AG04449 (cell line): ENCODE data around the gene NCOA1.
"Not testable (repeated sequence)": the region's sequence is repeated elsewhere in the genome, so short reads cannot be mapped to it uniquely, and the experiment has no call there.

Source experiments
- CTCF ChIA-PET: fragments of 350-600 bp; formaldehyde crosslinking; extraction: SDS; loops from one replicate; lab custom pipeline; 2021; ENCODE audit warnings: antibody characterized with exemption; lab: Yijun Ruan, JAX
- POLR2A ChIA-PET: fragments of 400-600, 350-600 bp; formaldehyde crosslinking; extraction: SDS; loops from one replicate; lab custom pipeline; 2020; ENCODE audit warnings: antibody characterized with exemption, inconsistent platforms; lab: Yijun Ruan, JAX
- DNase-seq: peaks from one replicate; pipeline ENCODE4 v3.0.0-alpha.2; 2010; ENCODE audit warnings: low read depth, low spot score
- H3K4me3 ChIP-seq: 2 replicates; pipeline ENCODE4 v1.5.1; 2011; ENCODE audit warnings: low read depth, mild to moderate bottlenecking, control low read depth, low read length
- TF ChIP-seq, protein P1 (sequence below): IDR thresholded peaks from one replicate; pipeline ENCODE4 v1.5.1; 2011; ENCODE audit warnings: mild to moderate bottlenecking, moderate library complexity, low read length, control low read depth, inconsistent platforms; ENCODE audit not compliant: insufficient read depth; ENCODE audit errors: missing control alignments

NCOA1 gene

DNA sequence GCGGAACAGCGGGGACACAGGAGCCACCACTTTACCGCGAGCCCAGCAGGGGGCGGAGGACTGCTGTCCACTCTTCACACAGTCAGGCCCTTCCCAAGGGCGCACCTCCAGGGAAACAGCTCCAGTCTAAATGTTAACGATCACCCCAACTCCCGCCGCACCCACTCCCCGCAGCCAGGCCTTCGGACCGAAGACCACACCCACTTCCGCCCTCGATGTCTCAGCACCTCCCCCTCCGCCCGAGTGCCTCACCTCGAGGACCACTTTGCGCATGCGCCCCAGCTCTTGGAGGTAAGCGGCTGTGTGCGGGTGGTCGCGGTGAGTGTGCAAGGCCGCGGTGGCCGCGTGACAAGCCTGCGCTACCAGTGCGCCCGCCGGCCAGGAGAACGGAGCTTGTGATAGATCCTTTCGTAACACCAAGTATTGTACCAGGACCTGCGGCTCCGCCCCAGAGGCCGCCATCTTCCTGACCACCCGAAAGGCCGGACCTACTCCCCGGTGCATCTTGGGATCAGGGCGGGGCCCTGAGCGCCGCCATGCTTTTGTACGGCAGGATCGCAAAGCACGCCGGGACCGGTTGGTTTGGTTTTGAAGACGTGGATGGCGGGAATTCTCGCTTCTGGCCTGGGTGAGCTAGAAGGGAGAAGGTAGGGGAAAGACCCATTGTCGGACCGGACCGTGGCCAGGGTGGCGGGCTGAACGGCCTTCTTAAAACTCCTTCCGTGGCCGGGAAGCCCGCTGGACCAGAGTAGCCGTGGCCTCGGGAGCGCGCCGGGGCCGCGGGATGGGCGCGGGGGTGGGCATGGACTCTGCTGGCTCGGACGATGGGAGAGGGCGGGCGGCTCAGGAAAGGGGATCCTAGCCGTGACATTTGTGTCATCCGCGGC lies 302.1 kb downstream of the NCOA1 start, which contains the start of the genes CENPO and PTRHD1:
CENPO (plus strand) TSS at position 552 of the 887 bp plus-strand sequence. CDS start 495 bp downstream, outside the sequence.
PTRHD1 (minus strand) TSS at position 518 of the 887 bp plus-strand sequence; CDS start at position 504, 14 bp downstream.
- DNase-seq, result peak; percentile 77
- POLR2A ChIA-PET, result interaction anchor here (0.9 kb wide), 1 partner anchor 386 kb away, joined by 3 read pairs; no protein-coding TSS in a partner anchor
- TF ChIP-seq, protein P1, sequence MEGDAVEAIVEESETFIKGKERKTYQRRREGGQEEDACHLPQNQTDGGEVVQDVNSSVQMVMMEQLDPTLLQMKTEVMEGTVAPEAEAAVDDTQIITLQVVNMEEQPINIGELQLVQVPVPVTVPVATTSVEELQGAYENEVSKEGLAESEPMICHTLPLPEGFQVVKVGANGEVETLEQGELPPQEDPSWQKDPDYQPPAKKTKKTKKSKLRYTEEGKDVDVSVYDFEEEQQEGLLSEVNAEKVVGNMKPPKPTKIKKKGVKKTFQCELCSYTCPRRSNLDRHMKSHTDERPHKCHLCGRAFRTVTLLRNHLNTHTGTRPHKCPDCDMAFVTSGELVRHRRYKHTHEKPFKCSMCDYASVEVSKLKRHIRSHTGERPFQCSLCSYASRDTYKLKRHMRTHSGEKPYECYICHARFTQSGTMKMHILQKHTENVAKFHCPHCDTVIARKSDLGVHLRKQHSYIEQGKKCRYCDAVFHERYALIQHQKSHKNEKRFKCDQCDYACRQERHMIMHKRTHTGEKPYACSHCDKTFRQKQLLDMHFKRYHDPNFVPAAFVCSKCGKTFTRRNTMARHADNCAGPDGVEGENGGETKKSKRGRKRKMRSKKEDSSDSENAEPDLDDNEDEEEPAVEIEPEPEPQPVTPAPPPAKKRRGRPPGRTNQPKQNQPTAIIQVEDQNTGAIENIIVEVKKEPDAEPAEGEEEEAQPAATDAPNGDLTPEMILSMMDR, result peak; percentile 76
- CTCF ChIA-PET, result interaction anchor here (0.7 to 5.7 kb wide), 25 partner anchors 8 to 394 kb away, joined by 3 to 60 read pairs (median 5); no protein-coding TSS in a partner anchor
- peak within 1 kb of the TSS; percentile 94 for H3K4me3 ChIP-seq

DNA sequence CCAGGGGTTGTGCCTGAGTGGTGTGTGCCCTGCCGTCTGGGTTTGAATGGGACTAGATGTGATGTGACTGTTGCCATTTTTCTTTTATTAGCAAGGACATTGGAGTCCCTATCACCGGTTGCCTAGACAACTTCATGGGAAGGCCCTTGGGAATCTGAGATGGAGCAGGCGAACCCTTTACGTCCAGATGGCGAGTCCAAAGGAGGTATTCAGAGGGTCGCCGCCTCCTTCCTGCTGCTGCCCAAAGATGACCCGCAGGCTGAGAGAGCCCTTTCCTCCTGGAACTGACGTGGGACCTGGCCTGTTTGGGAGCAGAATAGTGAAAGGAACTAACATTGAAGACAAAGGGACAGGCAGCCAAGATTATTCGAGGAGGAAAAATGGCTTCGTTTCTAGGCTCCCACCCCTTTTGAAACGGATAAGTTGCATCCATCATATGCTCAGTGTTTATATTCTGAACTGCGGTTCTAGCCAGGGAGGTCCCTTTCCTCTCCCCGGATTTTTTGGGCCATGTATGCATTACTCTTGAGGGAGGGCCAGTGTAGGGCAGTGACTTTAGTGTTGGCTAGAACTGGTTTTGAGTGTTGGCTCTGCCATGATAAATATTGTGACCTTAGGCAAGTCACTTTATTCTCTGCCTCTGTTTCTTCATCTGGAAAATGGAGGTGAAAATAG lies 302.8 kb downstream of the NCOA1 start:
- H3K4me3 ChIP-seq, result peak overlapping the region; percentile 94
- TF ChIP-seq, protein P1, result no peak
- CTCF ChIA-PET, result interaction anchor here (0.9 to 5.5 kb wide), 8 partner anchors 10 to 384 kb away, joined by 3 to 30 read pairs (median 12); no protein-coding TSS in a partner anchor
- POLR2A ChIA-PET, result no interaction called here
- no peak for DNase-seq

DNA sequence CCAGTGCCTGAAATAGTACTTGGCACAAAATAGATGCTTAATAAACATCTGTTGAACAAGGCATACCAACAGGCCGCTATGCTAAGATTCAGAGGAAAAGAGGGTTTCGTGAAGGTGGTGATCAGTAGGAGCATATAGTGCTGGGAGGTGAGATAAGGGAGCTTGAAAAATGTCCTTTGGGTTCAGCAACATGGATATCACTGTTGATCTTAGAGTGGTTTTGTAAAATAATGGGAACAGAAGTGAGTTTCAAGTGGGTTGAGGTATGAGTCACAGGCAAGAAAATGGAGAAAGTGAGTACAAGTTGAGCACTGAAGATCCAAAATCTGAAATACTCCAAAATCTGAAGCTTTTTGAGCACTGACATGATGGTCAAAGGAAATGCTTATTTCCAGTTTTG lies 306.6 kb downstream of the NCOA1 start:
- ChIA-PET CTCF (interaction anchor here (1.1 to 1.5 kb wide), 3 partner anchors 30 to 388 kb away, joined by 3 to 6 read pairs (median 5); no protein-coding TSS in a partner anchor), POLR2A (interaction anchor here (1.0 kb wide), 1 partner anchor 9 kb away, joined by 3 read pairs; no protein-coding TSS in a partner anchor)
- no peak for DNase-seq
- no peak overlapping the region for H3K4me3 ChIP-seq
- TF ChIP-seq, protein P1, result no peak

DNA sequence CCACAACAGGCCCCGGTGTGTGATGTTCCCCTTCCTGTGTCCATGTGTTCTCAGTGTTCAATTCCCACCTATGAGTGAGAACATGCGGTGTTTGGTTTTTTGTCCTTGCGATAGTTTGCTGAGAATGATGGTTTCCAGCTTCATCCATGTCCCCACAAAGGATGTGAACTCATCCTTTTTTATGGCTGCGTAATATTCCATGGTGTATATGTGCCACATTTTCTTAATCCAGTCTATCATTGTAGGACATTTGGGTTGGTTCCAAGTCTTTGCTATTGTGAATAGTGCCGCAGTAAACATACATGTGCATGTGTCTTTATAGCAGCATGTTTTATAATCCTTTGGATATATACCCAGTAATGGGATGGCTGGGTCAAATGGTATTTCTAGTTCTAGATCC lies 309.4 kb downstream of the NCOA1 start:
- POLR2A ChIA-PET, H3K4me3 ChIP-seq, DNase-seq, CTCF ChIA-PET: not testable (repeated sequence)

DNA sequence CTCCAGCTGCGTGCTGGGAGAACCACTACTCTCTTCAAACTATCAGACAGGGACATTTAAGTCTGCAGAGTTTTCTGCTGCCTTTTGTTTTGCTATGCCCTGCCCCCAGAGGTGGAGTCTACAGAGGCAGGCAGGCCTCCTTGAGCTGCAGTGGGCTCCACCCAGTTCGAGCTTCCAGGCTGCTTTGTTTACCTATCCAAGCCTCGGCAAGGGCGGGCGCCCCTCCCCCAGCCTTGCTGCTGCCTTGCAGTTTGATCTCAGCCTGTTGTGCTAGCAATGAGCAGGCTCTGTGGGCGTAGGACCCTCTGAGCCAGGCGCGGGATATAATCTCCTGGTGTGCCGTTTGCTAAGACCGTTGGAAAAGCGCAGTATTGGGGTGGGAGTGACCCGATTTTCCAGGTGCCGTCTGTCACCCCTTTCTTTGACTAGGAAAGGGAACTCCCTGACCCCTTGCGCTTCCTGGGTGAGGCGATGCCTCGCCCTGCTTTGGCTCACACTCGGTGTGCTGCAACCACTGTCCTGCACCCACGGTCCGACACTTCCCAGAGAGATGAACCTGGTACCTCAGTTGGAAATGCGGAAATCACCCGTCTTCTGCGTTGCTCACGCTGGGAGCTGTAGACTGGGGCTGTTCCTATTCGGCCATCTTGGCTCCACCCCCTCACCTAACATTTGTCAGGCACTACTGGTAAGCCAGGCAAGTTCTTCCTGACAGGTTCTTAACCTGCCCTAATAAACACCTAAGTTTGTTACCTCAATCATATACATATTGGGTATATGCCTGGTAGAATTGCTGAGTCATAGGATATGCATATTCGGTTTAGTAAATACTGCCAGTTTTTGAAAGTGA lies 315.0 kb downstream of the NCOA1 start:
- CTCF ChIA-PET, result interaction anchor here (1.2 to 1.3 kb wide), 2 partner anchors 14 kb away, joined by 3 to 5 read pairs; no protein-coding TSS in a partner anchor
- POLR2A ChIA-PET, result interaction anchor here (0.6 kb wide), 1 partner anchor 9 kb away, joined by 3 read pairs; no protein-coding TSS in a partner anchor
- not testable (repeated sequence) for H3K4me3 ChIP-seq, DNase-seq

DNA sequence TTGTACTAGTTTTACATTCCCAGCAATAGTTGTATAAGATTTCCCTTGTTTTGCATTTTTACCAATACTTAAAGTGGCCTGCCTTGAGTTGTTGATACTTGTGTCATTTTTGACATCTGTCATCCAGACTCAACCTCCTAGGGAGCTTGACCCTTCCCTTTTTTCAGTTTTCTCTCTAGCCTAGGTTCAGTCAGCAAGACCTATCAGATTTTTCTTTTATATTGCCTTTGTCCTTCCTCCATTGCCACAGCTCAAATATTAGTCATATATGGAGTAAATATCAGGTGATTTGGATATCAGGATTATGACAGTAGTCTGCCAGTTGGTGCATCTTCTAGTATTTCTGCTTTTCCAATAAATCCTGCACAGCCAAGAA lies 315.6 kb downstream of the NCOA1 start:
- ChIA-PET POLR2A (interaction anchor here (0.6 kb wide), 1 partner anchor 9 kb away, joined by 3 read pairs; no protein-coding TSS in a partner anchor), CTCF (interaction anchor here (1.2 to 1.3 kb wide), 2 partner anchors 14 to 15 kb away, joined by 3 to 5 read pairs; no protein-coding TSS in a partner anchor)
- TF ChIP-seq, protein P1, result no peak

More for the DNA sequence above, 315.6 kb downstream of the NCOA1 start:
- no peak overlapping the region for H3K4me3 ChIP-seq
- no peak for DNase-seq
